ENCODE measurements around the gene PNMA6F.
"Not testable (repeated sequence)": the region's sequence is repeated elsewhere in the genome, so short reads cannot be mapped to it uniquely, and the experiment has no call there.

PNMA6F gene

GRCh38 chrX:153301746-153302145, 19.8 kb downstream of the PNMA6F start:
- FAIRE-seq, result no peak

- FAIRE-seq, result no peak
Measured at GRCh38 chrX:153299855-153300254, 21.7 kb downstream of the PNMA6F start.

GRCh38 chrX:153297376-153297775, 24.2 kb downstream of the PNMA6F start:
- no peak for FAIRE-seq

- FAIRE-seq, result not testable (repeated sequence)
Measured at GRCh38 chrX:153293485-153294071, 28.0 kb downstream of the PNMA6F start.

GRCh38 chrX:153288807-153289206, 32.8 kb downstream of the PNMA6F start:
- FAIRE-seq, result not testable (repeated sequence)

GRCh38 chrX:153285678-153286077, 35.9 kb downstream of the PNMA6F start:
- FAIRE-seq, result not testable (repeated sequence)

GRCh38 chrX:153283982-153284381, 37.6 kb downstream of the PNMA6F start:
- FAIRE-seq, result not testable (repeated sequence)

GRCh38 chrX:153281784-153282183, 39.8 kb downstream of the PNMA6F start:
- FAIRE-seq, result not testable (repeated sequence)

GRCh38 chrX:153279304-153279703, 42.3 kb downstream of the PNMA6F start:
- not testable (repeated sequence) for FAIRE-seq

GRCh38 chrX:153276049-153276448, 45.5 kb downstream of the PNMA6F start:
- FAIRE-seq, result not testable (repeated sequence)

- not testable (repeated sequence) for FAIRE-seq
Measured at GRCh38 chrX:153275418-153275817, 46.1 kb downstream of the PNMA6F start.

- not testable (repeated sequence) for FAIRE-seq
Measured at GRCh38 chrX:153272584-153272983, 49.0 kb downstream of the PNMA6F start.

- not testable (repeated sequence) for FAIRE-seq
Measured at GRCh38 chrX:153272070-153272469, 49.5 kb downstream of the PNMA6F start.

Data from endometrium (tissue), 2 donors.